H1 (cell line): Measurements from ENCODE around the gene ANGPTL5. TPM values are rescaled to one million over a fixed set of nuclear protein-coding genes. Genes with fewer than 3 reads are reported as not detected.

Source experiments
- CTCF ChIA-PET: fragments of 300-600 bp; sonication (Branson Sonifier 250); formaldehyde crosslinking; loops from one replicate; lab custom pipeline; 2021; ENCODE audit not compliant: partially characterized antibody; lab: Charles Lee
- POLR2A ChIA-PET: fragments of 300-600 bp; sonication (Branson Sonifier 250); formaldehyde crosslinking; loops from one replicate; lab custom pipeline; 2021; ENCODE audit warnings: inconsistent platforms; ENCODE audit not compliant: partially characterized antibody; lab: Charles Lee
- DNase-seq, 2 experiments: peaks; one replicate each; pipeline versions ENCODE4 v3.0.0 to v3.0.0-alpha.2; 2010 to 2022; ENCODE audit warnings: low spot score in 2 of 2, low read depth in 1 of 2, mixed read lengths in 1 of 2
- FAIRE-seq: peaks from 2 replicates; lab custom pipeline; 2011; peaks lifted over from hg19 to GRCh38; lab: Jason Lieb, UNC
- H2AFZ ChIP-seq: 2 replicates; pipeline ENCODE4 v1.8.1; 2012; ENCODE audit warnings: low read length, inconsistent platforms
- H2AK5ac ChIP-seq: 2 replicates; pipeline ENCODE4 v1.6.1; 2013; ENCODE audit warnings: low read depth, low read length
- H2BK120ac ChIP-seq: replicated peaks from 2 replicates; pipeline ENCODE3; 2013; ENCODE audit warnings: low read depth, low read length, inconsistent platforms
- H2BK12ac ChIP-seq: 2 replicates; pipeline ENCODE4 v1.6.1; 2013; ENCODE audit warnings: low read depth, low read length
- H2BK15ac ChIP-seq: 2 replicates; pipeline ENCODE4 v1.6.1; 2013; ENCODE audit warnings: low read length
- H2BK20ac ChIP-seq: 2 replicates; pipeline ENCODE4 v1.6.1; 2013; ENCODE audit warnings: low read length
- H2BK5ac ChIP-seq: 2 replicates; pipeline ENCODE4 v1.6.1; 2013; ENCODE audit warnings: low read depth, low read length
- H3K14ac ChIP-seq: 2 replicates; pipeline ENCODE4 v1.6.1; 2013; ENCODE audit warnings: inconsistent platforms; ENCODE audit not compliant: insufficient read length
- H3K18ac ChIP-seq: 2 replicates; pipeline ENCODE4 v1.6.1; 2013; ENCODE audit warnings: low read length; ENCODE audit errors: extremely low read depth
- H3K23ac ChIP-seq: 2 replicates; pipeline ENCODE4 v1.6.1; 2013; ENCODE audit warnings: inconsistent platforms; ENCODE audit not compliant: insufficient read length
- H3K23me2 ChIP-seq: 2 replicates; pipeline ENCODE4 v1.6.1; 2013; ENCODE audit warnings: low read depth, low read length
- H3K27ac ChIP-seq: 2 replicates; pipeline ENCODE4 v1.6.1; 2011; ENCODE audit warnings: low read depth, low read length, inconsistent platforms
- H3K27me3 ChIP-seq, 4 experiments: replicated peaks in 1 of 4; 1 replicate in 1 of 4; 2 replicates in 3 of 4; pipeline versions ENCODE4 v1.6.1 to v1.8.1; 2011 to 2013; ENCODE audit warnings: low read length in 3 of 4, mild to moderate bottlenecking in 3 of 4, inconsistent platforms in 2 of 4, mixed read lengths in 2 of 4, moderate library complexity in 1 of 4; ENCODE audit not compliant: control insufficient read depth in 3 of 4, insufficient read depth in 3 of 4; ENCODE audit errors: extremely low read depth in 1 of 4
- H3K36me3 ChIP-seq, 4 experiments: 2 replicates each; pipeline versions ENCODE4 v1.6.1 to v1.8.1; 2011 to 2013; ENCODE audit warnings: mild to moderate bottlenecking in 4 of 4, low read length in 3 of 4, moderate library complexity in 2 of 4, control low read depth in 1 of 4, inconsistent platforms in 1 of 4; ENCODE audit not compliant: insufficient read depth in 4 of 4, control insufficient read depth in 2 of 4
- H3K4ac ChIP-seq: replicated peaks from 2 replicates; pipeline ENCODE3; 2013; ENCODE audit warnings: low read length, low read depth, mixed read lengths, inconsistent platforms; ENCODE audit not compliant: insufficient read length
- H3K4me1 ChIP-seq, 4 experiments: replicated peaks in 1 of 4; 1 replicate in 1 of 4; 2 replicates in 3 of 4; pipeline versions ENCODE4 v1.6.1 to v1.8.1; 2011 to 2013; ENCODE audit warnings: low read length in 3 of 4, inconsistent platforms in 2 of 4, mixed read lengths in 1 of 4; ENCODE audit not compliant: insufficient read depth in 4 of 4, control insufficient read depth in 3 of 4
- H3K4me2 ChIP-seq, 2 experiments: 2 replicates each; pipeline versions ENCODE4 v1.6.1 to v1.8.1; 2011 to 2013; ENCODE audit warnings: low read depth in 2 of 2, low read length in 2 of 2, control low read depth in 1 of 2, inconsistent platforms in 1 of 2, mild to moderate bottlenecking in 1 of 2; ENCODE audit not compliant: insufficient read depth in 1 of 2
- H3K4me3 ChIP-seq, 4 experiments: fragments of 200-600, 300-600 bp in 1 of 4; sonication (generic), shearing (Covaris generic), sonication (Bioruptor Twin) in 1 of 4; 2 replicates each; pipeline versions ENCODE4 v1.5.1 to v1.8.1; 2011 to 2016; ENCODE audit warnings: low read length in 4 of 4, low read depth in 3 of 4, control low read depth in 2 of 4, inconsistent platforms in 2 of 4, mild to moderate bottlenecking in 2 of 4, mixed read lengths in 1 of 4, moderate library complexity in 1 of 4; ENCODE audit not compliant: insufficient read depth in 2 of 4; ENCODE audit errors: extremely low read depth in 1 of 4
- H3K56ac ChIP-seq: replicated peaks from 2 replicates; pipeline ENCODE3; 2013; ENCODE audit warnings: low read depth, mild to moderate bottlenecking, mixed read lengths, low read length, inconsistent platforms; ENCODE audit not compliant: insufficient read length
- H3K79me1 ChIP-seq: 2 replicates; pipeline ENCODE4 v1.6.1; 2013; ENCODE audit warnings: low read depth, low read length, control low read depth
- H3K79me2 ChIP-seq, 2 experiments: 2 replicates each; pipeline versions ENCODE4 v1.6.1 to v1.8.1; 2012 to 2013; ENCODE audit warnings: low read length in 2 of 2, mild to moderate bottlenecking in 2 of 2, inconsistent platforms in 1 of 2; ENCODE audit not compliant: insufficient read depth in 2 of 2, control insufficient read depth in 1 of 2
- H3K9ac ChIP-seq, 4 experiments: replicated peaks in 1 of 4; 1 replicate in 1 of 4; 2 replicates in 3 of 4; pipeline versions ENCODE4 v1.6.1 to v1.8.1; 2011 to 2013; ENCODE audit warnings: low read depth in 3 of 4, low read length in 3 of 4, control low read depth in 2 of 4, mild to moderate bottlenecking in 2 of 4, moderate library complexity in 2 of 4, inconsistent platforms in 1 of 4; ENCODE audit errors: extremely low read depth in 1 of 4
- H3K9me3 ChIP-seq, 2 experiments: 2 replicates each; pipeline versions ENCODE4 v1.6.1 to v1.8.1; 2012 to 2013; ENCODE audit warnings: mild to moderate bottlenecking in 2 of 2, moderate library complexity in 2 of 2, control low read depth in 1 of 2, inconsistent platforms in 1 of 2, low read depth in 1 of 2, low read length in 1 of 2, mixed read lengths in 1 of 2; ENCODE audit not compliant: insufficient read depth in 2 of 2
- H4K20me1 ChIP-seq, 2 experiments: replicated peaks in 1 of 2; 2 replicates each; pipeline versions ENCODE3 to v1.8.1; 2011 to 2013; ENCODE audit warnings: inconsistent platforms in 2 of 2, low read length in 2 of 2, mild to moderate bottlenecking in 1 of 2; ENCODE audit not compliant: insufficient read depth in 2 of 2, control insufficient read depth in 1 of 2
- H4K5ac ChIP-seq: 2 replicates; pipeline ENCODE4 v1.6.1; 2013; ENCODE audit warnings: low read length, low read depth, mixed read lengths, inconsistent platforms; ENCODE audit not compliant: insufficient read length
- H4K8ac ChIP-seq: 2 replicates; pipeline ENCODE4 v1.8.0; 2013; ENCODE audit warnings: mild to moderate bottlenecking, moderate library complexity, low read length, inconsistent platforms; ENCODE audit not compliant: insufficient read depth; ENCODE audit errors: extremely low read depth
- H4K91ac ChIP-seq: replicated peaks from 2 replicates; pipeline ENCODE3; 2013; ENCODE audit warnings: low read length, mixed read lengths, inconsistent platforms; ENCODE audit not compliant: insufficient read length
- ATF3 ChIP-seq: IDR thresholded peaks from 2 replicates; pipeline ENCODE4 v1.6.1; 2011; ENCODE audit warnings: low read depth, mild to moderate bottlenecking, low read length; ENCODE audit not compliant: insufficient read depth
- BRCA1 ChIP-seq: IDR thresholded peaks from 2 replicates; pipeline ENCODE4 v1.6.1; 2012; ENCODE audit warnings: low read depth, low read length, improper control_type of control experiment
- EZH2 ChIP-seq: fragments of 200-600 bp; sonication (generic); IDR thresholded peaks from 2 replicates; pipeline ENCODE4 v1.7.1; 2012; ENCODE audit warnings: low read depth, mild to moderate bottlenecking, moderate library complexity, low read length, inconsistent platforms; ENCODE audit not compliant: severe bottlenecking
- GTF2F1 ChIP-seq: IDR thresholded peaks from 2 replicates; pipeline ENCODE4 v1.6.1; 2012; ENCODE audit warnings: low read depth, low read length, improper control_type of control experiment, borderline replicate concordance
- MAFK ChIP-seq: IDR thresholded peaks from 2 replicates; pipeline ENCODE4 v1.6.1; 2012; ENCODE audit warnings: low read depth, mild to moderate bottlenecking, improper control_type of control experiment, low read length
- PHF8 ChIP-seq: fragments of 200-600 bp; sonication (generic); conservative IDR thresholded peaks from 2 replicates; pipeline ENCODE4 v1.7.1; 2012; ENCODE audit warnings: low read depth, mild to moderate bottlenecking, inconsistent platforms, low read length, moderate library complexity
- RBBP5 ChIP-seq: IDR thresholded peaks from 2 replicates; pipeline ENCODE4 v1.7.1; 2012; ENCODE audit warnings: low read depth, mild to moderate bottlenecking, inconsistent platforms, low read length, moderate library complexity, borderline replicate concordance
- SIX5 ChIP-seq: IDR thresholded peaks from 2 replicates; pipeline ENCODE4 v1.6.1; 2011; ENCODE audit warnings: mild to moderate bottlenecking, low read depth, low read length
- SP2 ChIP-seq: IDR thresholded peaks from 2 replicates; pipeline ENCODE4 v1.6.1; 2012; ENCODE audit warnings: mild to moderate bottlenecking, low read length, inconsistent platforms
- polyA plus RNA-seq, 7 experiments: library from polyadenylated mRNA; depleted of rRNA in 3 of 7; stranded (reverse) in 5 of 7; unstranded in 2 of 7; fragments of >200 nt in 5 of 7; fragments of 200-250 nt in 2 of 7; gene quantifications; 1 replicate in 5 of 7; 2 replicates in 1 of 7; 4 replicates in 1 of 7; pipeline versions ENCODE4 v1.2.1 to v1.2.3, GENCODE V29; 2011 to 2013; ENCODE audit warnings: missing spikeins in 2 of 7, mixed read lengths in 2 of 7
- total RNA-seq: library from RNA; stranded (reverse); fragmentation: NEBNext Ultra II Directional; extraction: Animal tissue kit (Norgen Biotek cat#: 25700); gene quantifications from 2 replicates; pipeline ENCODE4 v1.2.1, GENCODE V29; 2021

ANGPTL5 gene
- total and polyA plus RNA-seq, 2 of the 8 experiments (the other 6 are each of a cell fraction or from before 2014, with no cell fraction given), result not detected

GRCh38 chr11:101844608-101845007 lies 71.7 kb downstream of the ANGPTL5 start:
- H3K4ac ChIP-seq, result no peak overlapping the region
- H3K23ac ChIP-seq, result no peak overlapping the region
- H3K23me2 ChIP-seq, result no peaks in the 10 kb centered on the region
- DNase-seq, result no peak
- H3K79me1 ChIP-seq, result no peaks in the 10 kb centered on the region
- H2BK20ac ChIP-seq, result no peak overlapping the region
- no peak overlapping the region for H3K27ac ChIP-seq
- no peak overlapping the region for H4K5ac ChIP-seq
- H3K9ac ChIP-seq, result no peak overlapping the region
- no peak overlapping the region for H4K91ac ChIP-seq
- H3K9me3 ChIP-seq, result peaks cover 0 to 7% of the 10 kb centered on the region in 2 experiments; a peak in 1 of 4 replicates
- no peaks in the 10 kb centered on the region for H3K79me2 ChIP-seq
- H3K18ac ChIP-seq, result no peak overlapping the region
- no peaks in the 10 kb centered on the region for H3K36me3 ChIP-seq
- H2BK12ac ChIP-seq, result no peak overlapping the region
- no peak for FAIRE-seq
- no peak overlapping the region for H3K4me2 ChIP-seq
- ChIA-PET CTCF (interaction anchor here (1.0 kb wide), 1 partner anchor 17 kb away, joined by 5 read pairs; no protein-coding TSS in a partner anchor), POLR2A (no interaction called here)
- H4K8ac ChIP-seq, result no peak overlapping the region
- no peak overlapping the region for H2BK5ac ChIP-seq
- no peaks in the 10 kb centered on the region for H3K27me3 ChIP-seq
- H3K4me1 ChIP-seq, result no peaks in the 10 kb centered on the region
- TF ChIP-seq MAFK (no peak), SIX5 (no peak), GTF2F1 (no peak), BRCA1 (no peak), SP2 (no peak), PHF8 (no peak), ATF3 (no peak), EZH2 (no peak), RBBP5 (no peak)
- H3K14ac ChIP-seq, result no peak overlapping the region
- H2AFZ ChIP-seq, result no peak overlapping the region
- H2AK5ac ChIP-seq, result no peak overlapping the region
- no peak overlapping the region for H2BK15ac ChIP-seq
- H3K4me3 ChIP-seq, result no peak overlapping the region
- H2BK120ac ChIP-seq, result no peak overlapping the region
- no peaks in the 10 kb centered on the region for H4K20me1 ChIP-seq
- no peak overlapping the region for H3K56ac ChIP-seq
